ENCODE measurements around the gene NR1H2. TPM values are rescaled to one million over a fixed set of nuclear protein-coding genes. Genes with fewer than 3 reads are reported as not detected.
A peak's percentile ranks its signal among the peaks of the same experiment; 100 is the strongest.
"Not testable (repeated sequence)": the region's sequence is repeated elsewhere in the genome, so short reads cannot be mapped to it uniquely, and the experiment has no call there.

Gene NR1H2
- total RNA-seq, 2 donors from 2014 or later = 40.4 to 42.7 TPM

DNA sequence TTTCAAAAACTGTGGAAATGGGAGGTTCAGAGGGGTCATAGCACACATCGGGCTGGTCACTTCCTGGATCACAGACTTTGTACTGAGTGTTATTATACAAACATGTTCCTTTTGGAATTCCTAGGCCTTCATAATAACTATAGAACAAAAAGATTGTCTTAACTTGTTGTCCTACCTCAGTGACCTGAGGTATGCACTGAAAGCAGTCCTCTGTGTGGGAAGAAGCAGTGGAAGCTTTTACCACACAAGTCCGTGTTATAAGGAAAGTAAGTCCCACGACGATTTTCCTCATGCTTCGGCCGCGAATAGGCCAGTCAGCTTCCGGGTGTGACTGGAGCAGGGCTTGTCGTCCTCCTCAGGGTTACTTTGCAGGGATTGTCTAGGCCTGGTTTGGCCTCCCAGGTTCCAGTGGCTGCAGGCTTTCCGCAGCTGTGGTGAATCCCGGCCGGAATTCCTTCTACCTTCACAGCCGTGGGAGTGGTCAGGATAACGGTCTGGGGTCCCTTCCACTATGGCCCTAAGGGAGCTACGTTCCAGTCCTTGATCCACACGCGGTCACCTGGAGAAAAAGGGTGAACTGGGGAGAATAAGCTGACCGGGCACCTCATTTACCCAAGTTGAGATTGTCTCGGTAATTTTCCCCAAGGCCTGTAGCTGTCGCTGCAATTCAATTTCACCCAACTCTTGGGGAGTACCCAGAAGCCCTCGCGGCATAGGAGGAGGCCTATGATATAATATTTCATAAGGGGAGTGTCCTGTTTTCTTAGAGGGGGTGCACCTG is 26.8 kb upstream of the NR1H2 start:
- H3K27ac Mint-ChIP-seq = no peak overlapping the region
- no peaks in the 10 kb centered on the region for H3K36me3 ChIP-seq (ENCODE audit: control insufficient read depth, insufficient read depth, low read length)
- H3K9ac ChIP-seq (ENCODE audit: extremely low read depth, low read length, poor library complexity, severe bottlenecking) = no peak overlapping the region
- no peak overlapping the region for H3K4me3 Mint-ChIP-seq
- no peak for DNase-seq
- H3K4me1 Mint-ChIP-seq = no peaks in the 10 kb centered on the region
- no peak overlapping the region for H3K27ac ChIP-seq (ENCODE audit: low read depth, low read length)
- H3K36me3 Mint-ChIP-seq (ENCODE audit: low read depth) = peaks cover 8% of the 10 kb centered on the region
- peaks cover 4% of the 10 kb centered on the region for H3K9me3 Mint-ChIP-seq
- no peak overlapping the region for H3K4me3 ChIP-seq (ENCODE audit: low read length)
- H3K27me3 Mint-ChIP-seq (ENCODE audit: insufficient read depth) = no peaks in the 10 kb centered on the region
- WGBS, 2 experiments (ENCODE audit: insufficient coverage in 1 of 2, insufficient read length in 1 of 2) = 82 to 87% methylated on average over 15 to 22 of the region's 22 CpGs
- no peaks in the 10 kb centered on the region for H3K4me1 ChIP-seq (ENCODE audit: control insufficient read depth, insufficient read depth, low read length)
- peaks cover 6% of the 10 kb centered on the region for H3K9me3 ChIP-seq (ENCODE audit: control insufficient read depth, low read length)
- TF ChIP-seq, protein P1, sequence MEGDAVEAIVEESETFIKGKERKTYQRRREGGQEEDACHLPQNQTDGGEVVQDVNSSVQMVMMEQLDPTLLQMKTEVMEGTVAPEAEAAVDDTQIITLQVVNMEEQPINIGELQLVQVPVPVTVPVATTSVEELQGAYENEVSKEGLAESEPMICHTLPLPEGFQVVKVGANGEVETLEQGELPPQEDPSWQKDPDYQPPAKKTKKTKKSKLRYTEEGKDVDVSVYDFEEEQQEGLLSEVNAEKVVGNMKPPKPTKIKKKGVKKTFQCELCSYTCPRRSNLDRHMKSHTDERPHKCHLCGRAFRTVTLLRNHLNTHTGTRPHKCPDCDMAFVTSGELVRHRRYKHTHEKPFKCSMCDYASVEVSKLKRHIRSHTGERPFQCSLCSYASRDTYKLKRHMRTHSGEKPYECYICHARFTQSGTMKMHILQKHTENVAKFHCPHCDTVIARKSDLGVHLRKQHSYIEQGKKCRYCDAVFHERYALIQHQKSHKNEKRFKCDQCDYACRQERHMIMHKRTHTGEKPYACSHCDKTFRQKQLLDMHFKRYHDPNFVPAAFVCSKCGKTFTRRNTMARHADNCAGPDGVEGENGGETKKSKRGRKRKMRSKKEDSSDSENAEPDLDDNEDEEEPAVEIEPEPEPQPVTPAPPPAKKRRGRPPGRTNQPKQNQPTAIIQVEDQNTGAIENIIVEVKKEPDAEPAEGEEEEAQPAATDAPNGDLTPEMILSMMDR (conservative IDR thresholded peaks at IDR 0.05) = peak; percentile 18
- no peaks in the 10 kb centered on the region for H3K27me3 ChIP-seq (ENCODE audit: control insufficient read depth, insufficient read depth, low read length, poor library complexity, severe bottlenecking)

DNA sequence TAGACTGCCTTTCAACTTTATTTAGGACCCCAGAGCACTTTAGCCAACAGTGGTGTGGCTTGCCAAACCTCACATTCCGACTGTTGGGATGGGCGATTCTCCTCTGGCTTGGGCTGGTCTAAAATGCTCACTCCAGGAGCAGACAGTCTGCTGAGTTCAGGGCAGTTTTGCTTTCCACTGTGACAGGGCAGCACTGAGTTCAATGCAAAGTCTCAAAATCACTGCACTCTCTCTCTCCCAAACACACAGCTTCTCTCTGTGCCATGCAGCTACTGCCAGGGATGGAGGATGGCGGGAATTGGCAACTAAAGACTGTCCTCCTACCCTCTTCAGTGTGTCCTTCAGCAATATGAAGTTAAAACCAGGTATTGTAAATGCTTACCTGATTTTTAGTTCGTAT is 24.0 kb upstream of the NR1H2 start:
- no peak for DNase-seq
- Histone ChIP-seq H3K9ac (ENCODE audit: extremely low read depth, low read length, poor library complexity, severe bottlenecking) (no peak overlapping the region), H3K27me3 (ENCODE audit: control insufficient read depth, insufficient read depth, low read length, poor library complexity, severe bottlenecking) (no peaks in the 10 kb centered on the region), H3K27ac (ENCODE audit: low read depth, low read length) (no peak overlapping the region), H3K4me3 (ENCODE audit: low read length) (no peak overlapping the region), H3K36me3 (ENCODE audit: control insufficient read depth, insufficient read depth, low read length) (no peaks in the 10 kb centered on the region), H3K4me1 (ENCODE audit: control insufficient read depth, insufficient read depth, low read length) (no peaks in the 10 kb centered on the region), H3K9me3 (ENCODE audit: control insufficient read depth, low read length) (no peaks in the 10 kb centered on the region)
- 73 to 100% methylated on average over 1 to 4 of the region's 4 CpGs for WGBS, 2 experiments (ENCODE audit: insufficient coverage in 1 of 2, insufficient read length in 1 of 2)
- H3K27me3 Mint-ChIP-seq (ENCODE audit: insufficient read depth) = no peaks in the 10 kb centered on the region
- no peaks in the 10 kb centered on the region for H3K36me3 Mint-ChIP-seq (ENCODE audit: low read depth)
- H3K4me3 Mint-ChIP-seq = no peak overlapping the region
- TF ChIP-seq, protein P1 (conservative IDR thresholded peaks at IDR 0.05) = no peak
- no peaks in the 10 kb centered on the region for H3K9me3 Mint-ChIP-seq
- no peaks in the 10 kb centered on the region for H3K4me1 Mint-ChIP-seq
- no peak overlapping the region for H3K27ac Mint-ChIP-seq

DNA sequence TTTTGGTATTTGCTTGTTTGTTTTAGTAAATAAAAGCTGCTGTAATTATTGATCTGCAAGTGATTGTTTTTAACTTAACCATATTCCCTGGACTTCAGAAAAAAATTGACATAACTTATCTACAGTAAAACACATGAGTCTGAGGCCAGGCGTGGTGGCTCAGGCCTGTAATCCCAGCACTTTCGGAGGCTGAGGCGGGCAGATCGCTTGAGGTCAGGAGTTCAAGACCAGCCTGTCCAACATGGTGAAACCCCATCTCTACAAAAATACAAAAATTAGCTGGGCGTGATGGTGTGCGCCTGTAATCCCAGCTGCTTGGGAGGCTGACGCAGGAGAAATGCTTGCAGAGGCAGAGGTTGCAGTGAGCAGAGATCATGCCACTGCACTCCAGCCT is 22.8 kb upstream of the NR1H2 start:
- not testable (repeated sequence) for H3K36me3 Mint-ChIP-seq (ENCODE audit: low read depth); H3K4me3 Mint-ChIP-seq; H3K27me3 Mint-ChIP-seq (ENCODE audit: insufficient read depth); H3K9me3 Mint-ChIP-seq; H3K9me3 ChIP-seq (ENCODE audit: control insufficient read depth, low read length); H3K4me1 Mint-ChIP-seq; H3K27me3 ChIP-seq (ENCODE audit: control insufficient read depth, insufficient read depth, low read length, poor library complexity, severe bottlenecking); H3K27ac Mint-ChIP-seq; H3K27ac ChIP-seq (ENCODE audit: low read depth, low read length); H3K9ac ChIP-seq (ENCODE audit: extremely low read depth, low read length, poor library complexity, severe bottlenecking); H3K36me3 ChIP-seq (ENCODE audit: control insufficient read depth, insufficient read depth, low read length); DNase-seq; H3K4me1 ChIP-seq (ENCODE audit: control insufficient read depth, insufficient read depth, low read length); H3K4me3 ChIP-seq (ENCODE audit: low read length)
- 90 to 92% methylated on average over 7 of the region's 7 CpGs for WGBS, 2 experiments (ENCODE audit: insufficient coverage in 1 of 2, insufficient read length in 1 of 2)

All from endodermal cell (in vitro differentiated cells).